Kidney capillary endothelial cell (primary cell): ENCODE results near the gene CASZ1.

Experiments
- DNase-seq: peaks from one replicate; pipeline ENCODE4 v3.0.0-alpha.2; 2018; ENCODE audit warnings: low spot score

Gene CASZ1

GRCh38 chr1:10637834-10638558 is 158.4 kb downstream of the CASZ1 start:
- no peak for DNase-seq

GRCh38 chr1:10637400-10637799 is 159.0 kb downstream of the CASZ1 start:
- DNase-seq: no peak

DNA sequence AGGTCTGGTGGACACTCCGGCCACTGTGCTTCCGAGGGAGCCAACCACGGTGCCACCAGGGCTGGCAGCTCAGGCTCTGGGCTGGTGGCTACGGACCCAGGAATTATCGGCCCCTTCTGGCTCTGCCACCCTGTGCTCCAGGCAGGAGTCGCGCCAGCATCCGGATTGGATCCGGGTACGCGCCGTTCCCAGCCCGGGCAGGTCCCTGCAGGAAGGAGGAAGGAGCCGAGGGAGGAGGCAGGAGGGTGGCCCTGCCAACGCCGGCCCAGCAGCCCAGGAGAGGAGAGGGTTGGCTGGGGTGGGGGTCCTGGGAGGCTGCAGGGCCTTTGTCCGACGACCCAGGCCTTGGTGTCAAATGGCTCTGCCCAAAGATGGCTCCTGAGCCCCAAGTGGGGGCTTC is 160.5 kb downstream of the CASZ1 start:
- DNase-seq: no peak

GRCh38 chr1:10635085-10635896 is 161.2 kb downstream of the CASZ1 start:
- DNase-seq: no peak

DNA sequence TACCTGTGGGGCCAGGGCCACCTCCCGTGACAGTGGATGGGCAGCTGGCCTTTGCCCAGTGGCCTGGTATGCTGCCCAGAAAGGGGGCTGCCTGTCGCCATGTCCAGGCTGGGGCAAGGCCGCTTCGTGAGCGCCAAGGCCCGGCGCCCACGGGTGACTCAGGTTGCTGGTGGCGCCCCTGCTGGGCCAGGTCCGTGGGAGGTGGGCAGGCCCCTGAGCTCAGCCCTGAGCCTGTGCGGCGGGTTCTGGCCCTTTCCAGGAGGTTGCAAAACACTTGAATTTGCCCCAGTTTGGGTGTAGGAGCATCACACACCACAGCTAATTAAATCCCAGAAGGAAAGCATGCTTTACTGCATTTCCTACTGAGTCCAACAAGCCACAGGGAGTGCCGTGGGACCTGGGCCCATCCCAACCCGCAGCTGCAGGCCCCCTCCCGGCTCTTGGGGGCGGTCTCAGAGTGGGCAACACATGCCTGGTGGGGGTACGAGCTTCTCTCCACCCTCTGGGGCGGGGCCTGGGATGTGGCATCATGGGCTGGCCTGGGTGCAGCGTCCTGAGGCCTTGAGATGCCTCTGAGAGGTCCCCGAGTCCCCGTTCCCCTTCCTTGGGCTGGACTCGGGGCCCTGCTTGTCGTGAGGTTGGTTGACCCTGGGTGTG is 161.9 kb downstream of the CASZ1 start:
- DNase-seq: no peak

DNA sequence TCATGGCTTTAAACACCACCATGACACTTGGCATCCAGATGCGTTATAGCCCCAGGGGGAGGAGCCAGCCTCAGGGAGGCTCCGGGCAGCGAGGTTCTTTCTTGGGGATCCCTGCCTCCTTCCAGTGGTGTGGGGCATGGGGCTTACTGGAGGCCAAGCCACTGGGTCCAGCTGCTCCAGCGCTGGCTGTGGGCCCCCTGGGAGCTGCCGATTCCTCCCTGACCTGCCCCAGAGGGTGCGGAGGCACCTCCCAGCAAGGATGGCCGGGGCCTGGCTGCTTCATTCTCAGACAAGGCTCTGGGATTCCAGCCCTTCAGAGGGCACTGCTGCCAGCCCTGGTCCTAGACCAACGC is 162.4 kb downstream of the CASZ1 start:
- no peak for DNase-seq

DNA sequence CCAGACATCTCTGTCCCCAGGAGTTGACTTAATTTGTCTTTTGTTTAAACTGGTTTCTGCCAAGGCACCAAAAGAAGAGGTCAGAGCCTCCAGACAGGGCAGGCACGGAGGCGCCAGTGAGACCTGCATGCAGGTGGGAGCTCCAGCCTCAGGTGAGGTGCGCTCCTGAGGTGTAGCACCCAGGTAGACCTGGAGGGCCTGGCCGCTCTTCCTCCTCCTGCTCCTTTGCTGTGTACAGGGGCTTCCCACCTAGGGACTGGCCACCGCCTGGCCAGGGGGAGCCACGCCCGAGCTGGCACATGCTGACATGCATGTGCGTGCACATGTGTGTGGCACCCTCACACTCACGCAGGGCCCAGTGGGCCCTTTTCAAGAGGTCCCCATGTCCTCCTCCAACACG is 163.0 kb downstream of the CASZ1 start:
- no peak for DNase-seq

DNA sequence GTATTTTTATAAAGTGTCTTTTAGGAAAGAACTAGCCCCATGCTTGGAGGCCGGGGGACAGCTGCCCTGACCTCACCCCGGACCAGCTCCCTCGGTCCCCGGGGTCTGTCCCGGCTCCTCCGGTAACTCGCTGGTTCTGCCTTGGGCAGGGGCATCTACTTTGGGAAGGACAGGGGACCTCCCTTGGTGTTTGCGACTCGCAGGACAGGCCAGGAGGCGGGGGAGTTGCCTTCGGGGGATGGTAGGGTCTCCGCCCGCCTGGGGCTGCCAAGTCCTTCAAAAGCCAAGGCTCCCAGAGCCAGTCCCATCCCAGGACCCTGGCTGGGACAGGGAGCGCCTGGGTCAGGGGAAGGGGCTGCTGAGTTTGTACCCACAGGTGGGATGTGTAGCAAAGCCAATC is 163.8 kb downstream of the CASZ1 start:
- DNase-seq: no peak

DNA sequence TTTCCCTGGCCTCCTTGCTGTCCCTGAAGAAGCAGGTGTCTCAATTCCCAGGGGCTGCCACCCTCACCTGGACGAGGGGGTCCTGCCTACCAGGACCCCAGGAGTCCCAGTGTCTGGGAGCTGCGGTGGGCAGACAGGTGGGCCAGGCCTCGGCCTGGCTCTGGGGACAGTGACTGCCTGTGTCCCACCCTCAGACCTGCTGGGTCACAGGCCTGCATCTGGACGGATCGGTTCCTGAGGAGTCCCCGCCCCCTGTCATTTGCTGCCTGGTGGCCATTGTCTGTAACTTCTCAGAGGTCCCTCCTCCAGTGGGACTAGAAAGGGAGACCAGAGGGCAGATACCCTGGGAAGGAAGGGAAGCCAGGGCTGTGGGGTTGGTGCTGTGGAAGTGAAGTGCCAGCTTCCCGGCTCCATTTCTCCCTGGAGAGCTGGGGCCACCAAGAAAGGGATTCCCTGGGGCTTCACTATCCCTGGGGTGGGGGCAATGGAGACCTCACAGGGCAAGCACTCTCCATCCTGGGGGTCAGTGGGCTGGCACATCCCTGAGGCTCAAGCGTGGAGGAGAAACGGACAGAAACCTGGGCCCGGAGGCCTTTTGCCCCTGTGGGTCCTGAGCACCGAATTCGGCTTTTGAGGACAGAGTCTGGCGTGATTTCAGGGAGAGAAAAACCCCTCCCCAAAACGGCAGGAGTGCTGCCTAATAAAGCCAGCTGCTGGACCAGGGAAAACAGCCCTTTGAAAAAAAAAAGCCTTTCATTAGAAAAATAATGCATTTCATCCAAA is 164.4 kb downstream of the CASZ1 start:
- no peak for DNase-seq

- DNase-seq: no peak
Observed at GRCh38 chr1:10631121-10631810, 165.2 kb downstream of the CASZ1 start.

DNA sequence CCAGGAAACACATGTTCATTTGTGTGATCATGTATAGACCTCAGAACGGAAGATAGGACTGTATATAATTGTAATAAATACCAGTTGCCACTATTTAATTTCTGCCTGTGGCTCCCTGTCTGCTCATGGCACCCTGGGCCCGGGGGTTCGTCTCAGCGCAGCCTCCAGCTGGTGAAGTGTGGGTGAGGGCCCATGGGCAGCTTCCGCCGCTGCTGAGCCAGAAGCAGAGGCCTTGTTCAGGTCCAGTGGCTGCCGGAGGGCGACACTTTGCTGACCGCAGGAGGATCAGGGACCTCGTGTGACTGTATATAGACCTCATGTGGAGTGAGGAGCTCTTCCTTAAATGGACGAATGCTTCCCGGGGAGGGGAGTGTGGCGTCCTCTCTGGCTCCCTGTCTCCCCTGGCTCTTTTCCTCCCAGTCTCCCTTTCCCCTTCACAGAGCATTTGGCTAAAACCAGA is 165.8 kb downstream of the CASZ1 start:
- no peak for DNase-seq

- no peak for DNase-seq
Observed at GRCh38 chr1:10629816-10630571, 166.5 kb downstream of the CASZ1 start.

DNA sequence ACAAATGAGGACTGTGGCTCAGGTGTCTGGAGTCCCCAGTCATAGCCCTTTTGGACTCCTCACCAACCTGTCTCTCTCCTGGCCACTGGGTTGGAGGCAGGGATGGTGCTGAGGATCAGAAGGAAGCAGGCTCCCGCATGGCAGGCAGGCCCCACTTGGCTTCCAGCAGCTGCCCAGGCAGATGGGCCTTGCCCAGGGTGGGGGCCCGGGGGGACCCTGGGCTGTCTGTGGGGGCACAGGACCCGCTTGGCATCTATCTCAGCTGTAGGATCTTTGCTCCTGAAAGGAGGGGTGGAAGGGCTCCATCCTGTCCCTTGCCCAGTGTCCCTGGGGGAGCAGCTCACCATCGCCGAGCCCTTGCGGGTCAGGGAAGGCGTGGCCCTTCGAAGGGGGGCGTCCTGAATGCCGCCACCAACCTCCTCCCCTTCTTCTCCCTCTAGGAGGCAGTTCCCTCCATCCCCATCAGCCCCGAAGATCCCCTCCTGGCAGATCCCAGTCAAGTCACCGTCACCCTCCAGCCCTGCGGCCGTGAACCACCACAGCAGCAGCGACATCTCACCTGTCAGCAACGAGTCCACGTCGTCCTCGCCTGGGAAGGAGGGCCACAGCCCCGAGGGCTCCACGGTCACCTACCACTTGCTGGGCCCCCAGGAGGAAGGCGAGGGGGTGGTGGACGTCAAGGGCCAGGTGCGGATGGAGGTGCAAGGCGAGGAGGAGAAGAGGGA is 167.2 kb downstream of the CASZ1 start:
- no peak for DNase-seq

DNA sequence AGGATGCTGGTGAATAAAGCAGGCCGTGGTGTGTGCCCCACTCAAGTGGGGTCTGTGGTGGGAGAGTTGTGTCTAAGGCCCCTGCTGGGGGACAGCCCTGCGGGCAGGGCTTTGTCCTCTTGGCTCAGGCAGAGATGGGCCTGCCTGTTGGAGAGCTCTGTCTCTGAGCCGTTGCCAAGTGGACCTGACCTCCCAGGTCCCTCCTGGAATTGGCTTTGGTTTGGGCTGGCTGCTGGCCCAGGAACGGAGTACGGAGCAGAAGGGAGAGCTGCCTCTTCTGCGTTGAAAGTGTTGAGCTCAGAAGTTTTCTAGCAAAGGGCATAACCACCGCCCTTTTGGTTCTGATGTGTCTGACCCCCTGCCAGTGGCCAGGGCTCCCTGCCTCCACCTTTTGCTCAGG is 167.8 kb downstream of the CASZ1 start:
- no peak for DNase-seq

DNA sequence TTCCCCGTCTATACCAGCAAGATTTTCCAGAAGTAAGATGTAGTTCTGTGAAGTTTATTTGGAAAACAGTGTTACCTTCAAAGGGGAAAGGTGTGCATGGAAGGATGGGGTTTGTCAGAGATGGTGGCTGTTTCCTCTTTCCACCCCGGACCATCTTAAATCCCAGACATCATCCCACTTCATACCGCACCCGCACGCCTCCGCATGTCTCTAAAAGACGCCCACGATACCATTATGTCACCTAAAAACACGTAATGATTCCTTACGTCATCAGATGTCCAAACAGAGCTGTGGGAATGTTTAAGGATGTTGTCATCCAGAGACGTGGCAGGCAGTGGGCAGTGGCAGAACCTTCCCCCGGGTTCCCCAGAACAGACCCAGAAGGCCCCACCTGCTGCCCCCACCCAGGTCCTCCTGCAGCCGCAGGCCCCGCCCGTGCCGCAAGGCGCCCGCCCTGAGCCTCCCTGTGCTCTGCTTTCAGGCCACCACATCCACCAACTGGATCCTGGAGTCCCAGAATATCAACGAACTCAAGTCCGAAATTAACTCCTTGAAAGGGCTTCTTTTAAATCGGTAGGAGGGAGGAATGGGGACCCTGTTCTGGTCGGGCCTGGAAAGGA is 169.5 kb downstream of the CASZ1 start:
- no peak for DNase-seq

- DNase-seq: no peak
Observed at GRCh38 chr1:10626131-10626731, 170.2 kb downstream of the CASZ1 start.

DNA sequence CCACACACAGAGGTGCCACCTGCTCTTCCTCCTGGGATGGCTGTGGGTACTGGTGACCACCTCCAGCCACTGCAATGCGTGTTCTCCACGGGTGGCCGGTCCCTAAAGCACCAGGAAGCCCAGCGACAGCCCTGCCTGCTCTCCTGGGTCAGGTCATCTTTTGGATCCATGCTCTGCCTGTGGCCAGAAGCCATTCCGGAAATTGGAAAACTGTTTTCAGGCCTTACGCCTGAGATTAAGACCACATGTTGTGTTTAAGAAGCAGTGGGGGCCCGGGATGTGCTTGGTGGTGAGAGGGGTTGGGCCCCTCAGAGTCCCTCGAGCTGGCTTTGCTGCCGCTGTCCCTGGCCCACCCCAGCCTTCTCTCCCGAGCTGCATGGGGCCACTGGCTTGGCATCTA is 170.9 kb downstream of the CASZ1 start:
- DNase-seq: no peak

DNA sequence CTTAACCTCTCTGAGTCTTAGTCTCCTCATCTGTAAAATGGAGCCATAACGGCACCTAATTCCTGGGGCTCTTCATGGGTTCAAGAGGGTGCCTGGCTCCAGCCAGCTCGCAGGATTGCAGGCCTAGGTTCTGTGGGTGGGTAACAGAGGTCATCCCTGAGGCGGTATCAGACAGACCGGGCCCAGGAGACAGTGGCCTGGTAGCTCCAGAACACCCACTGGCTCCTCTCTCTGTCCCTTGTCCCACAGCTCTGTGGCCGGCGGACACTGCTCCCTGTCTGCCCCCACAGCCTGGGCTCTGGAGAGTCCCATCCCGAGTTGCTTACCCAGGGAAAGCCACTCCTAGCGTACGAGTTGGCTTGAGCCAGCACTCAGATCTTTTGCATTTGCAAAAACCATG is 171.4 kb downstream of the CASZ1 start:
- DNase-seq: no peak
